OCI-LY1 (cell line): ENCODE data around the gene LNX1.

Source experiments
- CTCF ChIP-seq: fragments of 200-600 bp; sonication (generic), shearing (Covaris generic); IDR thresholded peaks from 2 replicates; pipeline ENCODE4 v1.5.1; 2017; ENCODE audit warnings: mild to moderate bottlenecking, antibody characterized with exemption, low read length, moderate library complexity, mixed read lengths
- EZH2 ChIP-seq: fragments of 200-600 bp; sonication (generic), shearing (Covaris generic); IDR thresholded peaks from 2 replicates; pipeline ENCODE4 v1.8.0; 2017; ENCODE audit warnings: borderline replicate concordance, mixed run types, mild to moderate bottlenecking, antibody characterized with exemption, low read length, moderate library complexity, mixed read lengths

GRCh38 chr4:53589511-53589910 lies 1.8 kb downstream of the LNX1 start:
- no peak for TF ChIP-seq CTCF
- TF ChIP-seq EZH2 = no peak
